LNCaP clone FGC (cell line): Measurements from ENCODE around the gene TMEM108.

Source experiments
- DNase-seq: peaks from one replicate; pipeline ENCODE4 v3.0.0-alpha.2; 2011; ENCODE audit warnings: low read depth
- H3K4me3 ChIP-seq: 2 replicates; pipeline ENCODE4 v1.5.1; 2011; ENCODE audit warnings: mild to moderate bottlenecking, low read depth, low read length, control low read depth
- CTCF ChIP-seq: IDR thresholded peaks from 2 replicates; pipeline ENCODE4 v1.5.1; 2012; ENCODE audit warnings: mild to moderate bottlenecking; ENCODE audit not compliant: control insufficient read depth, insufficient read depth; ENCODE audit errors: extremely low read depth

TMEM108 gene

GRCh38 chr3:133137042-133137996 lies 99.1 kb downstream of the TMEM108 start:
- TF ChIP-seq CTCF, result no peak

GRCh38 chr3:133138017-133138416 lies 99.8 kb downstream of the TMEM108 start:
- H3K4me3 ChIP-seq, result no peak overlapping the region
- no peak for DNase-seq
- TF ChIP-seq CTCF, result no peak

More at GRCh38 chr3:133137042-133137996, 99.1 kb downstream of the TMEM108 start:
- DNase-seq, result no peak
- no peak overlapping the region for H3K4me3 ChIP-seq

GRCh38 chr3:133152056-133152455 lies 113.9 kb downstream of the TMEM108 start:
- no peak overlapping the region for H3K4me3 ChIP-seq
- DNase-seq, result no peak
- TF ChIP-seq CTCF, result no peak

- TF ChIP-seq CTCF, result no peak
- H3K4me3 ChIP-seq, result no peak overlapping the region
- DNase-seq, result no peak
Observed at GRCh38 chr3:133152681-133153220, 114.6 kb downstream of the TMEM108 start.

- no peak overlapping the region for H3K4me3 ChIP-seq
- no peak for TF ChIP-seq CTCF
- no peak for DNase-seq
Observed at GRCh38 chr3:133153382-133153781, 115.2 kb downstream of the TMEM108 start.

GRCh38 chr3:133157716-133158115 lies 119.5 kb downstream of the TMEM108 start:
- no peak for TF ChIP-seq CTCF
- H3K4me3 ChIP-seq, result no peak overlapping the region
- no peak for DNase-seq

- no peak for DNase-seq
Observed at GRCh38 chr3:133158686-133159085, 120.5 kb downstream of the TMEM108 start.

More at GRCh38 chr3:133158686-133159085, 120.5 kb downstream of the TMEM108 start:
- H3K4me3 ChIP-seq, result no peak overlapping the region
- TF ChIP-seq CTCF, result no peak
